B cell (primary cell): Measurements from ENCODE around the gene LYSMD1. TPM values are rescaled to one million over a fixed set of nuclear protein-coding genes. Genes with fewer than 3 reads are reported as not detected.

Source experiments
- ATAC-seq: fragments of 200-7000 bp; cut with Tn5 transposase; one replicate; pipeline ENCODE4 v1.10.0; 2021; ENCODE audit warnings: low read depth, mild to moderate bottlenecking, moderate number of reproducible peaks, moderate library complexity
- CTCF ChIA-PET: fragments of 350-600 bp; sonication (Branson Sonifier 250); formaldehyde crosslinking; loops from one replicate; lab custom pipeline; 2021; ENCODE audit warnings: antibody characterized with exemption, inconsistent platforms; lab: Charles Lee
- POLR2A ChIA-PET: fragments of 350-600 bp; sonication (Branson Sonifier 250); formaldehyde crosslinking; loops from one replicate; lab custom pipeline; 2021; ENCODE audit warnings: antibody characterized with exemption; lab: Charles Lee
- DNase-seq: peaks from one replicate; pipeline ENCODE4 v3.0.0; 2013
- H2AFZ ChIP-seq: 2 replicates; pipeline ENCODE4 v1.6.1; 2012; ENCODE audit warnings: mild to moderate bottlenecking, low read depth, low read length; ENCODE audit not compliant: insufficient read depth, poor library complexity, severe bottlenecking
- H3K27ac ChIP-seq, 2 donors: 1 replicate in 1 of 2; 2 replicates in 1 of 2; pipeline ENCODE4 v1.5.1; 2012 to 2013; ENCODE audit warnings: low read length in 2 of 2, mild to moderate bottlenecking in 2 of 2, moderate library complexity in 1 of 2
- H3K27me3 ChIP-seq, 4 experiments: fragments of 200-600 bp in 1 of 4; sonication (generic) in 1 of 4; replicated peaks in 1 of 4; 1 replicate in 2 of 4; 2 replicates in 2 of 4; pipeline versions ENCODE4 v1.6.1 to v1.7.0; 2013 to 2016; ENCODE audit warnings: low read length in 3 of 4, mild to moderate bottlenecking in 2 of 4, mixed read lengths in 1 of 4, moderate library complexity in 1 of 4; ENCODE audit not compliant: insufficient read depth in 4 of 4, control insufficient read depth in 3 of 4; ENCODE audit errors: control extremely low read depth in 1 of 4
- H3K36me3 ChIP-seq, 2 experiments: replicated peaks in 1 of 2; 1 replicate in 1 of 2; 2 replicates in 1 of 2; pipeline versions ENCODE4 v1.6.1 to v1.7.1; 2013; ENCODE audit warnings: low read length in 1 of 2; ENCODE audit not compliant: insufficient read depth in 2 of 2, control insufficient read depth in 1 of 2; ENCODE audit errors: control extremely low read depth in 1 of 2, extremely low read depth in 1 of 2
- H3K4me1 ChIP-seq, 2 donors: fragments of 200-600 bp in 1 of 2; sonication (generic) in 1 of 2; 1 replicate in 1 of 2; 2 replicates in 1 of 2; pipeline versions ENCODE4 v1.5.1 to v1.6.1; 2013 to 2017; ENCODE audit warnings: low read length in 2 of 2; ENCODE audit not compliant: control insufficient read depth in 2 of 2, insufficient read depth in 2 of 2
- H3K4me2 ChIP-seq: replicated peaks from 2 replicates; pipeline ENCODE3; 2012; ENCODE audit warnings: mild to moderate bottlenecking, low read depth, low read length; ENCODE audit not compliant: poor library complexity, severe bottlenecking
- H3K4me3 ChIP-seq, 5 experiments: fragments of 200-600 bp in 1 of 5; sonication (generic) in 1 of 5; 1 replicate in 3 of 5; 2 replicates in 2 of 5; pipeline versions ENCODE4 v1.5.1 to v1.7.0; 2011 to 2016; ENCODE audit warnings: low read length in 4 of 5, mild to moderate bottlenecking in 4 of 5, low read depth in 2 of 5, control low read depth in 1 of 5, moderate library complexity in 1 of 5; ENCODE audit not compliant: insufficient read depth in 1 of 5; ENCODE audit errors: control extremely low read depth in 1 of 5, extremely low read depth in 1 of 5
- H3K79me2 ChIP-seq: fragments of 200-600 bp; sonication (generic); one replicate; pipeline ENCODE4 v1.6.0; 2016; ENCODE audit warnings: low read length; ENCODE audit not compliant: control insufficient read depth, insufficient read depth
- H3K9ac ChIP-seq: fragments of 200-600 bp; sonication (generic); 2 replicates; pipeline ENCODE4 v1.6.1; 2017; ENCODE audit warnings: mild to moderate bottlenecking, low read length, moderate library complexity
- H3K9me3 ChIP-seq, 3 donors: one replicate each; pipeline versions ENCODE4 v1.6.1 to v1.7.1; 2013; ENCODE audit warnings: low read length in 2 of 3; ENCODE audit not compliant: control insufficient read depth in 2 of 3, insufficient read depth in 1 of 3; ENCODE audit errors: control extremely low read depth in 1 of 3
- H4K20me1 ChIP-seq: 2 replicates; pipeline ENCODE4 v1.6.0; 2012; ENCODE audit warnings: mild to moderate bottlenecking, low read length; ENCODE audit not compliant: insufficient read depth, control insufficient read depth, poor library complexity, severe bottlenecking
- H3K27ac Mint-ChIP-seq: one replicate; pipeline ENCODE4 v1.8.0; 2021; ENCODE audit warnings: mixed read lengths
- H3K27me3 Mint-ChIP-seq: one replicate; pipeline ENCODE4 v1.8.0; 2021; ENCODE audit warnings: mixed read lengths
- H3K4me1 Mint-ChIP-seq: one replicate; pipeline ENCODE4 v1.8.0; 2021; ENCODE audit warnings: mixed read lengths
- H3K4me3 Mint-ChIP-seq: one replicate; pipeline ENCODE4 v1.8.0; 2021; ENCODE audit warnings: mixed read lengths
- H3K9me3 Mint-ChIP-seq: one replicate; pipeline ENCODE4 v1.8.0; 2022; ENCODE audit warnings: mixed read lengths; ENCODE audit not compliant: insufficient read depth
- EZH2 ChIP-seq: IDR thresholded peaks from 2 replicates; pipeline ENCODE4 v1.6.1; 2012; ENCODE audit warnings: borderline replicate concordance, low read depth, mild to moderate bottlenecking, moderate library complexity, low read length; ENCODE audit not compliant: insufficient read depth, poor library complexity, severe bottlenecking
- WGBS: methylation state at CpG from one replicate; pipeline ENCODE4 v1.1.5; 2013; ENCODE audit warnings: missing lambda C conversion rate; ENCODE audit not compliant: insufficient coverage; 5-methylcytosine and 5-hydroxymethylcytosine counted together
- intact Hi-C: fragments of 100-400 bp; cut with micrococcal nuclease; formaldehyde crosslinking; loops from one replicate; pipeline ENCODE4 v1.10.0; 2022
- polyA plus RNA-seq: library from polyadenylated mRNA; depleted of rRNA; stranded (reverse); fragments of >200 nt; gene quantifications from 2 replicates; pipeline ENCODE4 v1.2.3, GENCODE V29; 2012
- total RNA-seq, 2 donors: library from RNA; stranded (reverse); fragments of 120-200 nt in 1 of 2; gene quantifications; 1 replicate in 1 of 2; 2 replicates in 1 of 2; pipeline versions ENCODE4 v1.2.3 to v1.2.4, GENCODE V29; 2013 to 2022
- TF ChIP-seq, protein P1 (sequence below): fragments of 200-600 bp; IDR thresholded peaks from one replicate; pipeline ENCODE4 v1.8.0; 2022; ENCODE audit warnings: antibody characterized with exemption, mild to moderate bottlenecking

Gene LYSMD1
- total and polyA plus RNA-seq, 2 donors (not counting 1 experiment from before 2014, with no cell fraction given): 1.4 to 5.8 TPM

DNA sequence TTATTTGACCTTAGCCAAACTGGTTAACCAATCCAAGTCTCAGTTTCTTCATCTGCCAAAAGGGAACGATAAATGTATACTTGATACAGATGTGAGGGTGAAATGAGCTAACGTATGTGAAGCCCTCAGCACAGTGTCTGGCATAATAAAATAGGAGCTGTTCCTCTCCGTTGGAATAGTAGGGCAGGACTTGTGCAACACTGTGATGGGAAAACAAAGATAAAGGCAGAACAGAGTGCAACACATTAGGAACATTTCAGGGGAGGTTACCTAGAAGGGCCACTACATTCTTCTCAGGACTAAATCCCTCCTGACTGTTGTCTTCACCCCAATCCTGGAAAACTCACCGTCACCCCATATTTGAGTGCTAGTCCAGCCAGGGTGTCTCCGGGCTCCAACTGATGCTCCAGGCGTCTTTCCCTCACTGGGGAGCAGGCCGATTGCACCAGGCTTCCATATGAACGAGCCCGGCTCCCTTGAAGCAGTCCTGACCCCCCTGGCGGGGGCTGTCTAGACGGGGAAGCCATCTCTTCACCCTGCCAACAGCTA lies 896 bp downstream of the LYSMD1 start:
- ATAC-seq: no peak
- TF ChIP-seq EZH2: no peak
- TF ChIP-seq, protein P1, sequence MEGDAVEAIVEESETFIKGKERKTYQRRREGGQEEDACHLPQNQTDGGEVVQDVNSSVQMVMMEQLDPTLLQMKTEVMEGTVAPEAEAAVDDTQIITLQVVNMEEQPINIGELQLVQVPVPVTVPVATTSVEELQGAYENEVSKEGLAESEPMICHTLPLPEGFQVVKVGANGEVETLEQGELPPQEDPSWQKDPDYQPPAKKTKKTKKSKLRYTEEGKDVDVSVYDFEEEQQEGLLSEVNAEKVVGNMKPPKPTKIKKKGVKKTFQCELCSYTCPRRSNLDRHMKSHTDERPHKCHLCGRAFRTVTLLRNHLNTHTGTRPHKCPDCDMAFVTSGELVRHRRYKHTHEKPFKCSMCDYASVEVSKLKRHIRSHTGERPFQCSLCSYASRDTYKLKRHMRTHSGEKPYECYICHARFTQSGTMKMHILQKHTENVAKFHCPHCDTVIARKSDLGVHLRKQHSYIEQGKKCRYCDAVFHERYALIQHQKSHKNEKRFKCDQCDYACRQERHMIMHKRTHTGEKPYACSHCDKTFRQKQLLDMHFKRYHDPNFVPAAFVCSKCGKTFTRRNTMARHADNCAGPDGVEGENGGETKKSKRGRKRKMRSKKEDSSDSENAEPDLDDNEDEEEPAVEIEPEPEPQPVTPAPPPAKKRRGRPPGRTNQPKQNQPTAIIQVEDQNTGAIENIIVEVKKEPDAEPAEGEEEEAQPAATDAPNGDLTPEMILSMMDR: no peak
- intact Hi-C loops: loop anchor here (1.0 to 10.0 kb wide), 9 partner anchors 9 to 680 kb away; partner anchors contain the start of genes CTSS, PIP5K1A, PRUNE1 and PSMD4
- no peaks in the 10 kb centered on the region for H3K27me3 Mint-ChIP-seq
- Histone ChIP-seq H3K9me3 (no peaks in the 10 kb centered on the region), H3K79me2 (peaks cover 24% of the 10 kb centered on the region), H4K20me1 (peaks cover 4% of the 10 kb centered on the region), H2AFZ (no peak overlapping the region), H3K4me1 (peaks cover 17 to 23% of the 10 kb centered on the region in 2 donors), H3K27ac (no peak overlapping the region), H3K36me3 (peaks cover 3 to 31% of the 10 kb centered on the region in 2 experiments), H3K4me3 (peak overlapping the region in 3 of 5 experiments; percentile 81 to 99 (median 90)), H3K9ac (peak overlapping the region; percentile 82), H3K27me3 (no peaks in the 10 kb centered on the region), H3K4me2 (peak overlapping the region; percentile 91)
- H3K9me3 Mint-ChIP-seq: no peaks in the 10 kb centered on the region
- CTCF ChIA-PET: interaction anchor here (1.0 to 2.6 kb wide), 3 partner anchors 8 to 94 kb away, joined by 3 to 6 read pairs (median 4); partner anchors contain the start of genes GABPB2 and TNFAIP8L2
- peak overlapping the region; percentile 10 for H3K27ac Mint-ChIP-seq
- peaks cover 39% of the 10 kb centered on the region for H3K4me1 Mint-ChIP-seq
- no peak for DNase-seq
- H3K4me3 Mint-ChIP-seq: peak overlapping the region; percentile 92
- POLR2A ChIA-PET: interaction anchor here (0.7 kb wide), 1 partner anchor 163 kb away, joined by 3 read pairs; the partner anchor contains the start of gene PI4KB
- 85% methylated on average over 8 of the region's 11 CpGs for WGBS

DNA sequence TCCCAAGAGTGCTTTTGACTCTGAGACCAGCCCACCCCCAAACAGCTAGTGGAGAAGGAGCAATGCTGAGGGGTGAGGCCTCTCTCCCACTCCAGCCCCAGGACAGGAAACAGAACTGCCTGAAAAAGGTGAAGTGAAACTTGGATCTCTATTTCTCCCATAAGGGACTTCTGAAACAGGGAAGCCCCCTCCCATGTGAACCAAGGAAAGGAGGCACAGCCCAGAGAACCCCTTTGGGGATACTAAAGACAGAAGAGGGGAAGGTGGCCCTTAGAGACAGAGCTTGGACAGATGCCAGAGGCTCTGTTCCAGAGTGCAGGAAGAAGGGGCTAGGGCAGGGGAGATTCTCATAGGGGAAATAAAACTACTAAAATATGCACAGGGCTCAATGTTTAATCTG lies 6.3 kb downstream of the LYSMD1 start:
- peak overlapping the region in 1 of 2 donors; percentile 79 for H3K27ac ChIP-seq
- no peak for TF ChIP-seq EZH2
- TF ChIP-seq, protein P1: no peak
- no peaks in the 10 kb centered on the region for H3K27me3 ChIP-seq
- H3K27ac Mint-ChIP-seq: peak overlapping the region; percentile 97
- H3K79me2 ChIP-seq: peaks cover 42% of the 10 kb centered on the region
- peaks cover 1 to 26% of the 10 kb centered on the region in 2 experiments for H3K36me3 ChIP-seq
- ATAC-seq: no peak
- ChIA-PET POLR2A (no interaction called here), CTCF (interaction anchor here (6.0 to 9.6 kb wide), 2 partner anchors 60 to 134 kb away, joined by 58 to 227 read pairs; no protein-coding TSS in a partner anchor)
- H3K4me3 Mint-ChIP-seq: peak overlapping the region; percentile 47
- H2AFZ ChIP-seq: no peak overlapping the region
- no peak overlapping the region for H3K4me3 ChIP-seq
- no peak for DNase-seq
- peaks cover 50% of the 10 kb centered on the region for H3K4me1 Mint-ChIP-seq
- H3K4me1 ChIP-seq: peaks cover 30 to 38% of the 10 kb centered on the region in 2 donors
- H3K9me3 Mint-ChIP-seq: no peaks in the 10 kb centered on the region
- intact Hi-C loops: no loop called here
- peak overlapping the region; percentile 86 for H3K4me2 ChIP-seq
- H4K20me1 ChIP-seq: peaks cover 10% of the 10 kb centered on the region
- no peaks in the 10 kb centered on the region for H3K27me3 Mint-ChIP-seq
- no peaks in the 10 kb centered on the region for H3K9me3 ChIP-seq
- peak overlapping the region; percentile 4 for H3K9ac ChIP-seq
